Uterus (tissue), 2 donors: Measurements from ENCODE around the gene SVIL.
"Not testable (repeated sequence)": the region's sequence is repeated elsewhere in the genome, so short reads cannot be mapped to it uniquely, and the experiment has no call there.

ENCODE experiments used
- CTCF ChIP-seq, 4 experiments: fragments of 200-600 bp in 2 of 4; fragments of 450-650 bp in 2 of 4; sonication (generic) in 2 of 4; IDR thresholded peaks; one replicate each; pipeline ENCODE4 v1.5.1; 2016 to 2019; ENCODE audit warnings: antibody characterized with exemption in 4 of 4, mild to moderate bottlenecking in 2 of 4, moderate library complexity in 1 of 4
- POLR2A ChIP-seq, 2 donors: fragments of 450-650 bp; IDR thresholded peaks; one replicate each; pipeline ENCODE4 v1.6.1; 2016; ENCODE audit warnings: antibody characterized with exemption in 2 of 2, mild to moderate bottlenecking in 1 of 2, moderate library complexity in 1 of 2

GRCh38 chr10:29606693-29607092 lies 28.1 kb downstream of the SVIL start:
- not testable (repeated sequence) for TF ChIP-seq CTCF, POLR2A (IDR thresholded peaks at IDR 0.05)
